Measurements from ENCODE around the gene PLIN1.
"Not testable (repeated sequence)": the region's sequence is repeated elsewhere in the genome, so short reads cannot be mapped to it uniquely, and the experiment has no call there.

Gene PLIN1

GRCh38 chr15:89679212-89679611 is at the start of gene PLIN1:
Gene PLIN1, minus strand, starts transcription at chr15:89679367. Its CDS starts 1,878 bp downstream, at chr15:89677489.
- no peak for DNase-seq

- no peak for DNase-seq
Measured at GRCh38 chr15:89728254-89728653, 49.1 kb upstream of the PLIN1 start.

GRCh38 chr15:89725064-89725463 is 45.9 kb upstream of the PLIN1 start:
- no peak for DNase-seq

GRCh38 chr15:89724621-89725020 is 45.5 kb upstream of the PLIN1 start:
- no peak for DNase-seq

- DNase-seq = no peak
Measured at GRCh38 chr15:89723031-89723430, 43.9 kb upstream of the PLIN1 start.

- DNase-seq = no peak
Measured at GRCh38 chr15:89714775-89715174, 35.6 kb upstream of the PLIN1 start.

GRCh38 chr15:89707577-89707976 is 28.4 kb upstream of the PLIN1 start:
- no peak for DNase-seq

GRCh38 chr15:89704411-89704810 is 25.2 kb upstream of the PLIN1 start:
- DNase-seq = no peak

GRCh38 chr15:89695198-89695597 is 16.0 kb upstream of the PLIN1 start:
- no peak for DNase-seq

- DNase-seq = no peak
Measured at GRCh38 chr15:89693696-89694095, 14.5 kb upstream of the PLIN1 start.

GRCh38 chr15:89693091-89693490 is 13.9 kb upstream of the PLIN1 start:
- DNase-seq = no peak

- peak; percentile 51 for DNase-seq
Measured at GRCh38 chr15:89690276-89691218, 11.4 kb upstream of the PLIN1 start, which contains the start of the genes PEX11A and WDR93. Gene PEX11A, minus strand, starts transcription at chr15:89690754. Its CDS starts 122 bp downstream, at chr15:89690632. Gene WDR93, plus strand, starts transcription at chr15:89690811. Its CDS starts 10,936 bp downstream, at chr15:89701747.

- not testable (repeated sequence) for DNase-seq
Measured at GRCh38 chr15:89689930-89690275, 10.7 kb upstream of the PLIN1 start.

- no peak for DNase-seq
Measured at GRCh38 chr15:89686522-89686921, 7.4 kb upstream of the PLIN1 start.

GRCh38 chr15:89685995-89686394 is 6.8 kb upstream of the PLIN1 start:
- DNase-seq = no peak

GRCh38 chr15:89681146-89681545 is 2.0 kb upstream of the PLIN1 start:
- no peak for DNase-seq

GRCh38 chr15:89680282-89680873 is 1.2 kb upstream of the PLIN1 start:
- no peak for DNase-seq

- no peak for DNase-seq
Measured at GRCh38 chr15:89677381-89677780, 1.8 kb downstream of the PLIN1 start.

GRCh38 chr15:89675606-89676005 is 3.6 kb downstream of the PLIN1 start:
- DNase-seq = no peak

GRCh38 chr15:89674526-89674925 is 4.6 kb downstream of the PLIN1 start:
- DNase-seq = no peak

GRCh38 chr15:89673165-89673512 is 6.0 kb downstream of the PLIN1 start:
- no peak for DNase-seq

GRCh38 chr15:89672221-89673164 is 6.7 kb downstream of the PLIN1 start:
- no peak for DNase-seq

GRCh38 chr15:89671687-89672086 is 7.5 kb downstream of the PLIN1 start:
- no peak for DNase-seq
